ENCODE measurements around the gene MRPS33. TPM values are rescaled to one million over a fixed set of nuclear protein-coding genes. Genes with fewer than 3 reads are reported as not detected.

The MRPS33 gene
- total RNA-seq, 4 donors from 2014 or later, result 13.4 to 27.6 (median 16.4) TPM

- H3K9me3 ChIP-seq, result no peaks in the 10 kb centered on the region
- H3K36me3 ChIP-seq, result no peaks in the 10 kb centered on the region
- no peaks in the 10 kb centered on the region for H3K27me3 ChIP-seq
- H3K27ac ChIP-seq, result no peak overlapping the region
- TF ChIP-seq EP300 (IDR thresholded peaks at IDR 0.05) (no peak), POLR2A (IDR thresholded peaks at IDR 0.05) (no peak), CTCF (IDR thresholded peaks at IDR 0.05) (no peak), POLR2AphosphoS5 (IDR thresholded peaks at IDR 0.05) (no peak)
- no peak overlapping the region for H3K4me3 ChIP-seq
- H3K4me1 ChIP-seq, result peaks cover 4 to 25% (median 7%) of the 10 kb centered on the region in 3 donors
- ATAC-seq, result no peak
Measured at GRCh38 chr7:141016349-141016748, 1.6 kb upstream of the MRPS33 start.

GRCh38 chr7:141014125-141014523 is 628 bp downstream of the MRPS33 start:
- Histone ChIP-seq H3K9me3 (no peaks in the 10 kb centered on the region), H3K4me1 (peaks cover 4 to 25% (median 7%) of the 10 kb centered on the region in 3 donors), H3K27ac (peak overlapping the region; percentile 45 to 90 (median 88)), H3K4me3 (peak overlapping the region; percentile 55 to 61), H3K36me3 (peaks cover 0 to 18% of the 10 kb centered on the region in 2 donors), H3K27me3 (no peaks in the 10 kb centered on the region)
- TF ChIP-seq POLR2A (IDR thresholded peaks at IDR 0.05), result no peak
- no peak for TF ChIP-seq EP300 (IDR thresholded peaks at IDR 0.05)
- TF ChIP-seq POLR2AphosphoS5 (IDR thresholded peaks at IDR 0.05), result no peak
- no peak for TF ChIP-seq CTCF (IDR thresholded peaks at IDR 0.05)
- 0% methylated on average over 10 to 14 of the region's 14 CpGs for WGBS, 2 donors (ENCODE audit: low coverage in 1 of 2)
- no peak for ATAC-seq

- peaks cover 4 to 25% (median 7%) of the 10 kb centered on the region in 3 donors for H3K4me1 ChIP-seq
- no peaks in the 10 kb centered on the region for H3K9me3 ChIP-seq
- no peak overlapping the region for H3K4me3 ChIP-seq
- 70 to 75% methylated on average over 4 of the region's 4 CpGs for WGBS, 2 donors (ENCODE audit: low coverage in 1 of 2)
- H3K27me3 ChIP-seq, result no peaks in the 10 kb centered on the region
- ATAC-seq, result no peak
- peaks cover 0 to 26% of the 10 kb centered on the region in 2 donors for H3K36me3 ChIP-seq
- TF ChIP-seq POLR2AphosphoS5 (IDR thresholded peaks at IDR 0.05) (no peak), POLR2A (IDR thresholded peaks at IDR 0.05) (no peak), EP300 (IDR thresholded peaks at IDR 0.05) (no peak), CTCF (IDR thresholded peaks at IDR 0.05) (no peak)
- H3K27ac ChIP-seq, result no peak overlapping the region
Measured at GRCh38 chr7:141013345-141013715, 1.4 kb downstream of the MRPS33 start.

GRCh38 chr7:141012696-141013344 is 1.9 kb downstream of the MRPS33 start:
- Histone ChIP-seq H3K36me3 (peaks cover 0 to 31% of the 10 kb centered on the region in 2 donors), H3K27me3 (no peaks in the 10 kb centered on the region), H3K4me1 (peaks cover 4 to 25% (median 7%) of the 10 kb centered on the region in 3 donors), H3K9me3 (no peaks in the 10 kb centered on the region), H3K4me3 (no peak overlapping the region), H3K27ac (no peak overlapping the region)
- TF ChIP-seq EP300 (IDR thresholded peaks at IDR 0.05), result no peak
- no peak for TF ChIP-seq CTCF (IDR thresholded peaks at IDR 0.05)
- no peak for TF ChIP-seq POLR2AphosphoS5 (IDR thresholded peaks at IDR 0.05)
- TF ChIP-seq POLR2A (IDR thresholded peaks at IDR 0.05), result no peak
- no peak for ATAC-seq
- WGBS, 2 donors (ENCODE audit: low coverage in 1 of 2), result 90 to 96% methylated on average over 2 of the region's 2 CpGs

- no peaks in the 10 kb centered on the region for H3K9me3 ChIP-seq
- H3K36me3 ChIP-seq, result peaks cover 0 to 38% of the 10 kb centered on the region in 2 donors
- WGBS, 2 donors (ENCODE audit: low coverage in 1 of 2), result 24 to 25% methylated on average over 3 of the region's 3 CpGs
- H3K27ac ChIP-seq, result no peak overlapping the region
- no peaks in the 10 kb centered on the region for H3K27me3 ChIP-seq
- TF ChIP-seq POLR2AphosphoS5 (IDR thresholded peaks at IDR 0.05) (no peak), CTCF (IDR thresholded peaks at IDR 0.05) (peak; percentile 24 to 45 (median 38)), POLR2A (IDR thresholded peaks at IDR 0.05) (no peak), EP300 (IDR thresholded peaks at IDR 0.05) (no peak)
- peaks cover 4 to 25% (median 7%) of the 10 kb centered on the region in 3 donors for H3K4me1 ChIP-seq
- no peak for ATAC-seq
- no peak overlapping the region for H3K4me3 ChIP-seq
Measured at GRCh38 chr7:141012044-141012685, 2.6 kb downstream of the MRPS33 start.
